Stimulated activated CD8-positive, alpha-beta memory T cell treated with anti-CD3 and anti-CD28 coated beads, Interleukin-2, amount 100 ng/mL, for 48 hours (primary cell): ENCODE measurements around the gene FHIT.
A peak's percentile ranks its signal among the peaks of the same experiment; 100 is the strongest.

Experiments used
- DNase-seq, 2 donors: peaks; one replicate each; pipeline ENCODE4 v3.0.0-alpha.2; 2020; ENCODE audit warnings: low read depth in 2 of 2

The FHIT gene

DNA sequence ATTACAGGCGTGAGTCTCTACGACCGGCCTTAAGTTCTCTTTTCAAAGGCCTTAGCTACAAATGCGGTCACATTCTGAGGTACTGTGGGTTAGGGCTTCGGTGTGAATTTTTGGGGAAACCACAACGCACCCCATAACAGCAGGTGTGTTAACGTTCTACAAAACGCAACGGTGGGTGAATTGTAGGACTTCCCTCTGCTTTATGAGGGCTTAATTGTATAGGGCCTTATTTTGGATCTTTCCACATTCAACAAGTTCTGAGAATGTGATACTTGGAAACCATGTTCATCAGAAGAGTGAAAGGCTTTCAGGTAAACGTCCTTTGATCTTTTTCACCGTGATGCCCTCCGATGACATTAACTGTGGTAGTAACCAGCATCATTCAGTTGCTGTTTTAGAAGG lies 1202.8 kb downstream of the FHIT start:
- DNase-seq, result no peak

DNA sequence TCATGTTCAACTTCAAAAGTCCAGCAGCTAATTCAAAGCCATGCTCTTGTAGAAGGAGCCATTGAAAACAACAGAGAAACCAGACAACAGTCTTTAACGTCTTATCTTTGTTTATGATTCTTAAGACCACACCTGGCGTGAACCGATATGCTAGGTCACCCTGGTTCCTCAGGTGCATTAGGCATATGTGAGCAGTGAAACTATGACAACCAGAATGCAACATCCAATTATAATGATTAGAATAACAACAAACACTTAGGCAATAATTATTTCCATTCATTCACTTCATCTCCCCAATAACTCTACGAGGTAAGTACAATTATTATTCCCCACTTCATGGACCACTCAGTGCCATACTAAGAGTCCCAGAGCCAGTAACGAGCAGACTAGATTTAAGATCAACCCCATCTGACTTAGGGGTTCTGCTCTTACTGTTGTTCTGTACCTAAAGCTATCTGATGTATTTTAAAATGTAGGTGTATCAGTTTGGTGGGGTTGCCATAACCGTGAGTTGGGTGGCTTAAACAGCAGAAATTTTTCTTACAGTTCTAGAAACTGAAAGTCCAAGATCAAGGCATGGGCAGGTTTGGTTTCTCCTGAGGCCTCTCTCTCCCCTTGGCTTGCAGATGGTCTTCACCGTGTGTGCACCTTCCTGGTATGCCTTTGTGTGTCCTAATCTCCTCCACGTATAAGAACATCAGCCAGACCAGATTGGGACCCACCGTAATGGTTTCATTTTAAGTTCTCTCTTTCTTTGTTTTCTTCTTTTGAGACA lies 1203.6 kb downstream of the FHIT start:
- DNase-seq, result no peak

DNA sequence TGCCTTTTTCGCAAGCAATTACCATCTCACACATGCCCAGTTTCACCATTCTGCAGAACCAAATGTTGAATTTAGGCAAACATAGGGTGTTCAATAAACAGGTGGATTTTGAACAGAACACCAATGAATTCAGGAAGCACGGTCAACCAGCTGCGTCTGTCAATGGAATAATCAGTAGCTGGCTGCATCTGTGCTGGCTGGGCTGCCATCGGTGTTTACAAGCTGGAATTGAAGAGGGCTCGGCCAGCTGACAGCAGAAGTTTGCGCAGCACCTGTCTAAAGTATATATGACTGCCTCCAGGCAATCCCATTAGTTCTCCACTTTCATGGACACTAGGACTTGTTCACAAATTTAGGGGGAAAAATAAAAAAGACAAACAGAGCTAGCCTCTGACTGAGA lies 1205.0 kb downstream of the FHIT start:
- DNase-seq, result no peak

DNA sequence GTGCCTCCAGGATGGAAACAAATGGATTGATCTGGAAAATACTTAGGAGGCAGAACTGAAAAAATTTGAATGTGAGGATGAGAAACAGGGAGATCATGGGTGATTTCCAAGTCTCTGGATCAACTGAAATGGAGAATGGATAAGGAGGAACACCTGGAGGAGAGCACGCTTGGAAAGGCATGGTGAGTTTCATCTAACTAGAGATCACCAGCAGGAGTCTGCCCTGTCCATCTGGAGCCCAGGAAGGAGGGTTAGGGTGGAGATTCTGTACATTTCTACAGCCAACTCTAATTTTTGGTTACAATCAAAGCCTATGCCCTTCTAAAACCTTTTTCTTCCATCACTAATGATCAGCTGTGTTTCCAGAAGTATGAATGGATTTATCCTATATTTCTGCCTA lies 1205.6 kb downstream of the FHIT start:
- no peak for DNase-seq

DNA sequence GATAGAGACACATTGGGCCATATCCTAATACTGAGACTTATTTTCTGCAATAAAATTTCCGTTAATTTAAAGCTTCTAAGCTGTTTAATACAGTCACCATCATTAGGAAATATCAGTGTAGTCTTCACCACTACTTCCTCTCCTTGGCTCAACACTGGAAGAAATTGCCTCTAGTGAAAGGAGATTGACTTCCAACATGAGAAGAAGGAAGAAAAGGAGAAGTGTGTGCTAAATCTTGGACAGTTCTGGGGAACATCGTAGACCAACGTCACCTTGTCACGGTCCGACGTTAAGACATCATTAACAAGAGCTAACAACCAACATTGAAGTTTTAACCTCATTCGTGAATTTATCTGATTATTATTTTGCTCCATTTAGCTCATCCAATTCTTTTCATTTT lies 1214.4 kb downstream of the FHIT start:
- DNase-seq, result no peak

DNA sequence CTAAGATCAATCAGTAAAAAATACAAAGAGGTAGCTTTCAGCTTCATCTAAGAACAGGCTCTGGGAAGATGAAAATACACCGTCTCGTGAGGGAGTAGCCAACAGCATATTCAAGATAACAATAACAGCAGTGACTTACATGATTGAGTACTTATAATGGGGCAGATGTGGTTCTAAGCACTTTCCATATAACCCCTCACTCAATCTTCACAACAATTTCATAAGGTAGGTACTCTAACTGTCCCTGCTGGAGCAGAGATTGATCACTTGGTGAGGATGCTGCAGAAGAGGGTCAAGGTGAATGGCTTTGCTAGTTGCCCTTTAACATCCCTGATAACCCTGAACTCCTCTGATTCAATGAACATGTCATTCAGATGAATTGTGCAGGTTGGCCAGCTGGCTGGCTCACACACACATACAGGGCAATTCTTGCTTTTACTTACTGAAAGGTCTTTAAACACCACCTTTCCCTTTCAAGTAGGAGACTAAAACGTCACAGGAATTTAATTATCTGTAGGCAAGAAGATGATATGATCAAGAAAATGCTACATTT lies 1217.3 kb downstream of the FHIT start:
- DNase-seq, result no peak

DNA sequence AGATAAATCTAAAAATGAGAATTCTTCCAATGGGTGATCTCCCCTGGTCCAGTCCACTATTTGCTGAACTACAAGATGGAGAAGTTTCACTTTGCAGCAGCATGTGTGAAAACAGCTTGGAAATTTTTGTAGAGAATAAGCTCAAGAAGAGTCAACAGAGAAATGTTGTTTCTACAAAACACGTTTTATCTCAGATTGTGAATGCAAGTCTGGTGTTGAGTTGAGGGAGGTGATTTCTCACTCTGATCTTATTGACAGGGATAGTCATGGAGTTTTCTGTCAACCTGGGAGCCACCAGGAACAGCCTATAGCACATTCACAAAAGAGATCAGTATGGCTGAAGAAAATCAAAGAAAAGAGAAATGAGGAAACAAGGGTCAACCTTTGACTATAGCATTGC lies 1220.3 kb downstream of the FHIT start:
- DNase-seq, result no peak

DNA sequence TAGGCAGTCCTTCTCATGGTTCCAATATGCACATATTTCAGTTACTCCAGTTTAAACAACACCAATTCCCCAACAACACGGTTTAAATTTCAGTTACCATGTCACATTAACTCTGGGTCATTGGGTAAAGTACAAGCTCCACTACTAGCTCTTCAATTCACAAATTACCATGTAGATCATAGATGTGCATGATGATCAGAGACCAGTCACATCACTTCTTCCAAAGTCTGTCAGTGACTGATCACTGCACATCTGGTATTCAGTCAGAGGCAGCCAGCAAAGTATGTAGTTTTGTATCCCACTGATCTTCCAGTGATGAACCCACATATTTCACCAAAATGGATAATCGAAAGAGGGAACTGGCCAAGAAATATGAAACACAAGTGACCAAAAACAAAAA lies 1223.0 kb downstream of the FHIT start:
- no peak for DNase-seq

DNA sequence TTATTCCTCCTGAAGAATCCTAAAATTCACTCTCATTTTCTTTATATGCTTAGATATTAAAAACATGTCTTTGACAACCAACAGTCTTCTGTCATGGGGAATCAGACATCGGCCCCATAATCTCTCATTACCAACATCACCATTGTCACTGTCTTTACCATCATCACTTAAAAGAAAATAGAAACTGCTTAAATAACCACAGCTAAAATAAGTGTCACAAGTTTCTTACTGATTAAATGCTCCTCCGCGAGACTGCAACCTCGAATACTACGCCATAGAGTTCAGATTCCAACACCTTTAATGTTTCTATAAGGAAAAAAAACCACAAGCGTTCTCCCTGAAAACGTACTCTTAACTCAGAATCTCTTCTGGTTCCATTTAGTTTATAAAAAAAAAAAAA lies 1223.9 kb downstream of the FHIT start:
- DNase-seq, result no peak

DNA sequence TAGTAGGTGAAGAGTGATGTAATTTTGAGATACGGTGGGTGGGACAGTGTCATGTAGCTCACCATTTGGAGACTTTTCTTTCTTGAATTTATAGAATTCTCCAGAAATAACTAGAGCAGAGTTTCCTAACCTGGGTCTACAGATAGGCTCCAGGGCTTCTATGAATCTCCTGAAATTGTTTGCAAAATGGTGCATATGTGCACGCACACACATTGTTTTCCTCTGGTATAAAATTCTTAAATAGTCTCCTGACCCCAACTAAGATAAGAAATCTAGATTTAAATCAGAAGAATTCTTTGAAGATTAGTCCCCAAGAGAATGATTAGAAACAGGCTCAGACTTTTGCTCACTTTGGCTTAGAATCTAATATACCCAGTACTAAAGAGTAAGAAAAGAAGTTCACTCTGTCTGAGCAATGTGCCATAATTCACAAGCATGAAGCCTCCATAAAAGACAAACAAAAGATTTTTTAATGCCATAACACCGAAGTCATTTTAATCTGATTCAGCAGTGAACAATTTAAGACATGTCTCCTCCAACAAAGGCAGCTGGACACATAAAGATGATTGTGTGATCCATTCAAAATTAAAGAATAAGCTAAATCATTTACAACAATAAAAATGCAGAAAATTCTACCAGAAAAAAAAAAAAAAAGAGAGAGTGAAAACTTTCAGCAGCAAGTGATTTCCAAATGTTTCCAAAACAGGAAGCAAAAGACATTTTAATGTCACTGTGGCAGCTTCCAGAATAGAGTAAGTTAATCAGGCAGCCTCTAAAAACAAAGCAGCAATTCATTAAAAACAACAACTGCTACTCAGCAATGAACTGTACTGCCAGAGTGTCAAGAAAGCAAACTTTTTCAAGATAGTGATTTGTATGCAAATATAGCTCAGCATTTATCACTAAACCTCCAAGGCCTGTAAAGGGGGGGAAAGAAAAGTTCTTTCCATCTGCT lies 1225.9 kb downstream of the FHIT start:
- DNase-seq, result no peak

DNA sequence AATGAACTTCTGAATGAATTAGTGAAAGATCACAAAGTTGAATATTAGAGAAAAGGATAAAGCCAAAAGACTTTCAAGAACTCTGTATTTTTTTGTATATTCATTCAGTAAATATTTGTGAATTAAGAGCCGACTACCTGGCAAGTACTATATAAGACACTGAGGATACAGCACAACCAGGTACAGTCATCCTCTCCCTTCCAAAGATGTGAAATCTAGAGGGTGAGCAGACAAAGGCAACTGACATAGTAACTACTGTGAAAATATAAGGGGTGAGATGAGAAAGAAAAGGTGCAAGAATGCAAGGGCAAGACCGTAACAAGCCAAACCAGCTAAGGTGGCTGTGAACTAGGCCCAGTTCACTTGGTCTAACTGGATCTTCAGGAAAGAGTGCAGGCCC lies 1226.9 kb downstream of the FHIT start:
- no peak for DNase-seq

DNA sequence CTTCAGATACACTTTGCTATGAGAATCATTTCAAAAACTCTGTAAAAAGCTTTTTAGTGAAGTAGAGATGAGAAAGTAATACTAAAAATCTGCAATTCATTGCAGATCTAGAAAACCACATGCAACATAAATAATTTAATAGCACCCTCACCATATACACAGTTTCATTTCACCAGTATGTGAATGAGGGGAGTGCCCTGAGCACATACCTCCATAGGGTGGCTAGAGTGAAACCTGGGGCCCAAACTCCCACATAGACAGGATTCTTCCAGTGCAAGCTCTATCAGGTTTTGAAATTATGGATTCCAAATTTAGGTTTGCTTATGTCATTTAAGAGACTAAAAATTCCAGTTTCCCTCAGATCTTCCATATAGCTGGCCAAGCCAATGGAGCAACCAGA lies 1228.1 kb downstream of the FHIT start:
- DNase-seq, result no peak

DNA sequence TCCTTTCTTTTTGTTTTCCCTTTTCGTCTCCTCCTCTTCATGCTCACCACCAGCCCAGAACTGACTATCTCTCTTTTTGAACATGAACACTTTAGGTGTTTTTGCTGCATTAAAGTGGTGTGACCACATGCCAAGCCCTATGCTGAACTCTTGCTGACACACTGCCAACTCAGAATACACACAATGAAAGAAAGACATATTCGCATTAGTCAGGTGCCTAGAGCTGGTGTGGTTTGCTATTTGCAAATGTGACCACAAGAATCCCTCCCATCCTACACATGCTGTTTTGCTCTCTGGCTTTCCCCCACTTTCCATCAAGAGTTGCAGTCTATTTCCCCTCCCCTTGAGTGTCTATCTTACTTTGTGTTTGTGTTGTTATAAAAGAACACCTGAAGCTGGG lies 1233.6 kb downstream of the FHIT start:
- DNase-seq, result peak in 1 of 2 donors; percentile 16

DNA sequence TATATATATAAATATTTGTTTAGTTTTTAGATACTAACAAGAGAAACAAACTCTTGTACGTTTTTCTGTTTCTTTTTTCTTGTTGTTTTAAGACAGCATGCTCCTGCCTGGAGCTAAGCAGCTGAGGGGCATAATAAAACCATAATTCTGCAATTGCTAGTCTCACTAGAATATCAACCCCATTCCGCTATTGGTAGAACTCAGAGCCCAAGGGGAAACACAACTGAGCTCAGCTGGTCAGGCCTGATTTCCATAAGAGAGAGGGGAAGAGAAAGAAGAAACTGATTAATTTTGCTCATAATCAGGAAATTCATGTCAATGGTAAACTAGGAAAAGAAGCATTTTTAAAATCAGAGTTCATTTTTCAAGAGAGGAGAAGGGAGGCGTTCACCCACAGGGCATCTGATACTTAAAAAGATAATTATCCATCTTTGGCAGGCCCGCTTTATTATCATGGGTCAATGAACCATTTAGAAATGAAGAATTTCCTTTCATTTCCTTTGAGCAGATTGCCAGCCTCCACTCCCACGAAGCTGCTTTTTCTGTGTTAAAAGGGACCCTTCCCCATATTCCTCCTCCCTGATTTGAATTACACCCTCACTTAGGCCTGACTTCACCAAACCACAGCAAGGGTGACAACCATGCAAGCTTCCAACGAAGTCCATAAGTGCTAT lies 1236.1 kb downstream of the FHIT start:
- no peak for DNase-seq

DNA sequence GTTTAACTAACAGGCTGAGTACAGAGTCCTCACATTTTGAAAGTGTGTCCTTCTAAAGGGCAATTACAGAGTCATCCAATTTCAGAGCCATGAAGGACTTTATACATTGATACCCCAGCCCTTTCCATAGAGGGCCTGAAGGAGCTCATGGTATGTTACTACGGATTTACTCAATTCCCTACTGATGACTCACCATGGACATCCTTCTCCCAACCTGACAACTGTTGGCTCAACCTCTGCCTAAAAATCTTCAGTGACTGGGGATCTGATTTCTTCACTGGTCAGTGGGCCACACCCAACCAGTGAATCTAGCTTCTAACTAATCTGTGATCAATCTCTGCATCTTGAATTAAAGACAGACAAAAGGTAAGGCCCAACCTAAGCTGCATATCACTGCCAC lies 1238.0 kb downstream of the FHIT start:
- DNase-seq, result no peak

DNA sequence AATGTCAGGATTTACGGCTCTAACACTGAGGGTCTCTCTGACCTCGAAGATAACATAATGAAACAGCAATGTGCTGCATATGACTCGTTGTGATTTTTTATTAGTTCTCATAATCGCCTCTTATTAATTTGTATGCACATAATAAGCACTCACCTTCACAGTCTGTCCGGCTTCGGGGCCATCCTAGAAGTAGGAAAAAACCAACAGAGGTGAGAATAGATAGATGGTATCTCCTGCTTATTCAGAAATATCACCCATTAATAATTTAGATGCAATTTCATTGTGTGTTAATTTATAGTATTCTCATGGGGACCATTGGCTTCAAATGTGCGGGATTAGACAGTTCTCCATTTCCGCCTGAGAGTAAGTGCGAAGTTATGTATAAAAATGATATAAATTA lies 1240.0 kb downstream of the FHIT start:
- DNase-seq, result no peak

DNA sequence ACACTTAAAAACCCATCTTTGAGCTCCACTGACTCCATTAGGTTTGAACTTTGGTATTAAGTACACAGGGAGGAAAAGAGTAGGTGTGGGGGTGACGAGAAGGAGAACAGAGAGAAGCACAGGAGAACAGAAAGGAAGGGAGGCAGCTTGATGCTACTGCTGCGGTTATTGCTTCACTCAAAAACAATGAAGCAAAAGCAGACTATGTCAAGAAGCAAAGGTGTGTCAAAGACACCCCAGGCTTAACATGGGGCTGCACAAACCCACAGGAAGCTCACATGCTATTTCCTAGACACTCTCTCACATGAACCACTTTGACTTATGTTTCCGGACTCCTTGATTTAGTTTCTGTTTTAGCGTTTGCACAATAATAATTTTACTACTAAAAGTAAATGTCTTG lies 1240.5 kb downstream of the FHIT start:
- DNase-seq, result no peak

DNA sequence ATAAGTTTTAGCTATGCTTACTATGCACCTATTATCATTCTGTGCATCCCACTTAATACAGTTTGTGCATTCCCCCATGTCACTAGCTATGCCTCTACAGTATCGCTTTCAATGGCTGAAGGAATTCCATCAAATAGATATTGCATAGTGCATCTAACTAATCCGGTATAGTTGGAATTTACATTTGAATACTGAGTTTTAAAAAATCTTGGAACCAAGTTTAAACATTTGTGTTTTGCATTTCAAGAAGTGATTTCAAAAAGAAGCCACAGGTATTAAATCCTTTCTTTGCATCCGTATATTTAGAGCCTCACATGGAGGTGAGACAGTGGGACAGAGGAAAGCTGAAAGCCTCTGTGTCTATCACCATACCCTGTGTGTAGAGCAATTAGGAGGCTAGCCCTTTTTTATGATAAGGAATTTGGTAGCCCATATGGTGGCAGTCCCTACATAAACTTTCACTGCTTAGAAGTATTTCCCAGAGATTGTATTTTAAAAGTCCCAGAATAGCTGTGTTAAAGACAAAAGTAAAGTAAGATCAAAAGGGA lies 1241.2 kb downstream of the FHIT start:
- no peak for DNase-seq

DNA sequence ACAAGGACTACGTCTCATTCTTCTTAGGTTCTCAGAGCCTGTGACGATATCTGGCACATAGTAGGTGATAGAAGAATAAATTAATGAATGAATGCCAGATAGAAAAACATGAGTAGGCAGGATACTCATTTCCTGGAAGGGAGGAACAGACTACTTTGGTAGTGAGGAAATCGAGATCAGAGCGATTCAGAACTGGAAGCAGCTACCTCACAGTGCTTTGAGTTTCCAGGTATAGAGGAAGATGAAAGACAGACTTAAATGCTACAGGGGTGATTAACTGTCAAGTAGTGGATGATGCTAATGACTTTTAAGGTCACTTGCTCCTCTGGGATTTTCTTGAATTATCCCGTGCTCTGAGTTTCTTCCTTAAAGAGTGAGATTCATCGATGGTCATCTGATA lies 1249.9 kb downstream of the FHIT start:
- DNase-seq, result no peak

DNA sequence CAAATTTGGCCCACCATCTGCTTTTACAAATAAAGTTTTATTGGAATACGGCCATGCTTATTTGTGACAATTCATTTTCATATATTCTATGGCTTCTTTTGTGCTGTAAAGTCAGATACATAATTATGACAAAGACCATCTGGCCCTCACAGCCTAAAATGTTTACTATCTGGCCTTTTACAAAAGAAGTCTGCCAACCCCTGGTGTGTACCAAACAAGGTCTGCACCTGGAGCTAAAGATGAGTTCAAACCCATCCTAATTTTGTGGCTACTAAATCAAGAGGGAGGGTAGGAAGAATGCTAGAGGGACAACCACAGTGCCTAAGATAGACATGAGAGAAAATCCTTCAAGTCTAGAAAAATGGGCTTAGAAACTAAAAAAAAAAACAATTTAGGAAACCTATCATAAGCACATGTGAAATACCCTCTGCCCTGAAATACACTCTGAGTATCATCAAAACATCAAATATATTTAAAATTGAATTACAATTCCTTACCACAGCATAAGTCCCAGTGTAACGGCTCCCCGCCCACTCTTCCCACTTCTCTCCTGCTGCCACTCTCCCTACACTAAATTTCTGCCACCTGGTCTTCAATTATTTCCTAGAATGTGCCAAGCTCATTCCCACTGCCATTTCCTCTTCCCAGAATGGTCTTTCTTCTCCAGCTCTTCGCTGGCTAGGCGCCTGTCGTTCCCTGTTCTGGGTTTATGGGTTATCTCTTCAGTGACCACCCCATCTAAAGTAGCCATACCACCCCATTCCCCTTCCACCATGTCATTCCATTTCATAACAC lies 1250.7 kb downstream of the FHIT start:
- no peak for DNase-seq

DNA sequence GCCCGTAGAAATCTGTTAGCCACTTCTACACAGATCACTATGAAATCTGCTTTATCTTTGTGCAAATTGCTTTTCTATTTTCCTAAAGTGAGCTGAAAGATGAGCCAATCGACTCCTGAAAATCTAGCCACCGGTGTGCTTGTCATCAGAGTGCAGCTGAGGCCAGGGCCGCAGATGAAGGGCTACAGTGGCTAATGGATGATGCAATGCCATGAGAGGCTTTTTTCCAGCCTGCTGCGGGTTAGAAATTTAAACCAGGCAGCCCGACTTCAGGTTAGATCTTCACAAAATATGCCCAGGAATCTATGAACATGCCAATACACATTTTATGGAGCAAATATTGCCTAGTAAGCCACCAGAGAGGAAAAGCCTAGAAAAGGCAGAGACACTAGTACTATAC lies 1253.2 kb downstream of the FHIT start:
- DNase-seq, result no peak
